Stomach (tissue), 4 donors: Measurements from ENCODE around the gene KRTAP6-2.

Experiments
- POLR2A ChIP-seq, 4 donors: fragments of 450-650 bp; IDR thresholded peaks; one replicate each; pipeline ENCODE4 v1.6.1; 2016; ENCODE audit warnings: antibody characterized with exemption in 4 of 4, control low read depth in 2 of 4, mild to moderate bottlenecking in 1 of 4, moderate library complexity in 1 of 4
- POLR2AphosphoS5 ChIP-seq, 3 donors: sonication (generic); formaldehyde crosslinking; IDR thresholded peaks; one replicate each; pipeline ENCODE4 v1.6.1; 2016; ENCODE audit warnings: antibody characterized with exemption in 3 of 3
- TF ChIP-seq, protein P1 (sequence below), 7 experiments: fragments of 450-650 bp in 4 of 7; fragments of 200-600 bp in 3 of 7; sonication (generic) in 3 of 7; IDR thresholded peaks; one replicate each; pipeline ENCODE4 v1.5.1; 2016 to 2019; ENCODE audit warnings: antibody characterized with exemption in 7 of 7, control low read depth in 2 of 7, mild to moderate bottlenecking in 1 of 7

DNA sequence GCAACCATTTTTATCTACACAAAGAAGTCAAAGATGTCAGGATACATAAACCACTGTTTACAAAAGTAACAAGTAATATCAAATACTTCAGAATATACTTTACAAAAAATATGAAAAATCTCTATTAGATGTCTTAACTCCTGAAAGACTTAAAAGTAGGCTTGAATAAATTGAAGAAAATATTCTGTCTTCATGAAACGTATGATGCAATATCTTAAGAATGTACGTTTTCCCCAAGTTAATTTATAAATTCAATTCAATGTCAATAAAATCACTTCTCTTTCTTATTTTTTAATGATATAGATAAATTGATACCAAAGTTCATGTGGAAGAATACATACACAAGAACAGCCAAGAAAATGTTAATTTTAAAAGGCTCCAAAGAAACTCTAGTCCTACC lies 43.6 kb downstream of the KRTAP6-2 start:
- TF ChIP-seq, protein P1, sequence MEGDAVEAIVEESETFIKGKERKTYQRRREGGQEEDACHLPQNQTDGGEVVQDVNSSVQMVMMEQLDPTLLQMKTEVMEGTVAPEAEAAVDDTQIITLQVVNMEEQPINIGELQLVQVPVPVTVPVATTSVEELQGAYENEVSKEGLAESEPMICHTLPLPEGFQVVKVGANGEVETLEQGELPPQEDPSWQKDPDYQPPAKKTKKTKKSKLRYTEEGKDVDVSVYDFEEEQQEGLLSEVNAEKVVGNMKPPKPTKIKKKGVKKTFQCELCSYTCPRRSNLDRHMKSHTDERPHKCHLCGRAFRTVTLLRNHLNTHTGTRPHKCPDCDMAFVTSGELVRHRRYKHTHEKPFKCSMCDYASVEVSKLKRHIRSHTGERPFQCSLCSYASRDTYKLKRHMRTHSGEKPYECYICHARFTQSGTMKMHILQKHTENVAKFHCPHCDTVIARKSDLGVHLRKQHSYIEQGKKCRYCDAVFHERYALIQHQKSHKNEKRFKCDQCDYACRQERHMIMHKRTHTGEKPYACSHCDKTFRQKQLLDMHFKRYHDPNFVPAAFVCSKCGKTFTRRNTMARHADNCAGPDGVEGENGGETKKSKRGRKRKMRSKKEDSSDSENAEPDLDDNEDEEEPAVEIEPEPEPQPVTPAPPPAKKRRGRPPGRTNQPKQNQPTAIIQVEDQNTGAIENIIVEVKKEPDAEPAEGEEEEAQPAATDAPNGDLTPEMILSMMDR (IDR thresholded peaks at IDR 0.05): no peak
- no peak for TF ChIP-seq POLR2A (IDR thresholded peaks at IDR 0.05)
- no peak for TF ChIP-seq POLR2AphosphoS5 (IDR thresholded peaks at IDR 0.05)
